ENCODE results near the gene TNFAIP6. TPM values are rescaled to one million over a fixed set of nuclear protein-coding genes. Genes with fewer than 3 reads are reported as not detected.

Gene TNFAIP6
- total RNA-seq, 3 donors from 2014 or later: 2.6 to 12.5 (median 5.3) TPM

DNA sequence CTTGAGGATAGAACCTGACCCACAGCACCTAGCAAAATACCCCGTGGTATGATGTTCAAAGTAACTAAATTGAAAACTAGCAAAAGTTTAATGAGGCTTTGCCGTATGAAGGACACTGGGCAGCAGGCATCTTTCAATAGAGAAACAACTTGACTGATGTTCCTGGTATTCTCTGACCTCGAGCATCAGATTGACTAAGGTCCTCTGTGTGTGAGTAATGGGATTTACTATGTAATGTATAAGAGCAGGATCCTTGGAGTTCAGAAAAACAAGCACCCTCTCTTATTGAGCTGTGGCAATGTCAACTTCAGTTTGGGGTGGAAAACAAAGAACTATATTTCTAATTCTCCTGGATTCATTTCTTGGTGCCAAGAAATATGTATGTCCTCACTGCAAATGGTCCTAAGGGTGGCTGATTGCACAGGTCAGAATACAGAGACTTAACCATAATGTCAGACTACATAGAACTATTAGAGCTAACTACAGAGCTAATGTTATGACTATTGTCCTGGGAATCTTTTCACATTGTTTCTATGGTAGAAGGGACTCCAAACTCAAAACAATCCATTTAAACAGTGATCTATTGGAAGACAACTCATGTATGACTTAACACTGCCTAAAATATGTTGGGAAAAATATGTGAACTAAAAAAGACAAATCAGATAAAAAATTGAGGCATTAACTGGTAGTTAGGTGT is 4.4 kb downstream of the TNFAIP6 start:
- intact Hi-C loops (cut with DNase I; ENCODE audit: low total_unique reads): no loop called here
- TF ChIP-seq POLR2AphosphoS5 (IDR thresholded peaks at IDR 0.05): no peak
- TF ChIP-seq, protein P1, sequence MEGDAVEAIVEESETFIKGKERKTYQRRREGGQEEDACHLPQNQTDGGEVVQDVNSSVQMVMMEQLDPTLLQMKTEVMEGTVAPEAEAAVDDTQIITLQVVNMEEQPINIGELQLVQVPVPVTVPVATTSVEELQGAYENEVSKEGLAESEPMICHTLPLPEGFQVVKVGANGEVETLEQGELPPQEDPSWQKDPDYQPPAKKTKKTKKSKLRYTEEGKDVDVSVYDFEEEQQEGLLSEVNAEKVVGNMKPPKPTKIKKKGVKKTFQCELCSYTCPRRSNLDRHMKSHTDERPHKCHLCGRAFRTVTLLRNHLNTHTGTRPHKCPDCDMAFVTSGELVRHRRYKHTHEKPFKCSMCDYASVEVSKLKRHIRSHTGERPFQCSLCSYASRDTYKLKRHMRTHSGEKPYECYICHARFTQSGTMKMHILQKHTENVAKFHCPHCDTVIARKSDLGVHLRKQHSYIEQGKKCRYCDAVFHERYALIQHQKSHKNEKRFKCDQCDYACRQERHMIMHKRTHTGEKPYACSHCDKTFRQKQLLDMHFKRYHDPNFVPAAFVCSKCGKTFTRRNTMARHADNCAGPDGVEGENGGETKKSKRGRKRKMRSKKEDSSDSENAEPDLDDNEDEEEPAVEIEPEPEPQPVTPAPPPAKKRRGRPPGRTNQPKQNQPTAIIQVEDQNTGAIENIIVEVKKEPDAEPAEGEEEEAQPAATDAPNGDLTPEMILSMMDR (IDR thresholded peaks at IDR 0.05): no peak
- TF ChIP-seq POLR2A (IDR thresholded peaks at IDR 0.05): no peak
- DNase-seq (ENCODE audit: low spot score in 2 of 2): no peak
- no peaks in the 10 kb centered on the region for H3K9me3 ChIP-seq
- no peak overlapping the region for H3K4me3 ChIP-seq
- no peak overlapping the region for H3K27ac ChIP-seq
- no peaks in the 10 kb centered on the region for H3K36me3 ChIP-seq
- H3K4me1 ChIP-seq: peaks cover 0 to 3% of the 10 kb centered on the region in 2 donors
- no peaks in the 10 kb centered on the region for H3K27me3 ChIP-seq

DNA sequence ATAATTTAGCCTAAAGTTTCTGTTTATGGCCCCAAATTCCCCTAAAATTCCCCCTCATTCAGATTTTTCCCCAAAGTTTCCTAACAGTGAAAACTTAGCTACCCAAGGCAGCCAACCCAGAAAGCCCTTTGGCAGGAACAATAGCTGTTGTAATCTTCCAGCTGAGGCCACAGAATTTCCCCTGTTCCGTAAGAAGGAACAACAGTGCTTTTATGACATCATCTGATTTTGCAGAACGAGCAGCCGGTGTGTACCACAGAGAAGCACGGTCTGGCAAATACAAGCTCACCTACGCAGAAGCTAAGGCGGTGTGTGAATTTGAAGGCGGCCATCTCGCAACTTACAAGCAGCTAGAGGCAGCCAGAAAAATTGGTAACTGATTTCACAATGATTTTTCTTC is 6.3 kb downstream of the TNFAIP6 start:
- Histone ChIP-seq H3K36me3 (no peaks in the 10 kb centered on the region), H3K27me3 (no peaks in the 10 kb centered on the region), H3K4me1 (peaks cover 0 to 3% of the 10 kb centered on the region in 2 donors), H3K4me3 (peak overlapping the region in 2 of 3 donors; percentile 12 to 37), H3K27ac (peak overlapping the region; percentile 51 to 52), H3K9me3 (peaks cover 2 to 3% of the 10 kb centered on the region in 2 donors)
- TF ChIP-seq POLR2A (IDR thresholded peaks at IDR 0.05) (no peak), POLR2AphosphoS5 (IDR thresholded peaks at IDR 0.05) (peak; percentile 37 to 66 (median 50))
- TF ChIP-seq, protein P1 (IDR thresholded peaks at IDR 0.05): no peak
- DNase-seq (ENCODE audit: low spot score in 2 of 2): peak in 1 of 2 donors; percentile 76
- intact Hi-C loops (cut with DNase I; ENCODE audit: low total_unique reads): loop anchor here (2.0 kb wide), 1 partner anchor 37 kb away; no protein-coding TSS in a partner anchor

DNA sequence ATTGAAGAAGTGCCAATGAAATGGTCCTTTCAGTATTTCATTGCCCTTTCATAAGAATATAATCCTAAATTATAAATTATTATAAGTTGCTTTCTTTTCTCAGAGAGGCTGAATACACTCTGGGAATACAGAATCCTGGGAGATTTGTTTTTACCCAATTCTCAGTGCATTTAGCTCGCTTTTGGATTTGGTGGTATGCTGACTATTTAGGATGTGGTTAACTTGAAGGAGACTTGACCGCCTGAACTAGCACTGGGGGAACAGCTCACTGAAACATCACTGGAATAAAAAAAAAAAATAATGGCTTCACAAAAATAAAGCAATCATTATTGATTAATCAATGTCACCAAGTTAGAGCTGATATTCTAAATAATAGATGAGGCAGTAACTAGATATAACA is 10.2 kb downstream of the TNFAIP6 start:
- Histone ChIP-seq H3K27me3 (no peaks in the 10 kb centered on the region), H3K27ac (no peak overlapping the region), H3K4me3 (no peak overlapping the region), H3K36me3 (no peaks in the 10 kb centered on the region), H3K9me3 (peaks cover 4 to 6% of the 10 kb centered on the region in 2 donors), H3K4me1 (peaks cover 0 to 3% of the 10 kb centered on the region in 2 donors)
- no peak for DNase-seq (ENCODE audit: low spot score in 2 of 2)
- intact Hi-C loops (cut with DNase I; ENCODE audit: low total_unique reads): no loop called here
- TF ChIP-seq POLR2AphosphoS5 (IDR thresholded peaks at IDR 0.05) (no peak), POLR2A (IDR thresholded peaks at IDR 0.05) (no peak)
- TF ChIP-seq, protein P1 (IDR thresholded peaks at IDR 0.05): no peak

DNA sequence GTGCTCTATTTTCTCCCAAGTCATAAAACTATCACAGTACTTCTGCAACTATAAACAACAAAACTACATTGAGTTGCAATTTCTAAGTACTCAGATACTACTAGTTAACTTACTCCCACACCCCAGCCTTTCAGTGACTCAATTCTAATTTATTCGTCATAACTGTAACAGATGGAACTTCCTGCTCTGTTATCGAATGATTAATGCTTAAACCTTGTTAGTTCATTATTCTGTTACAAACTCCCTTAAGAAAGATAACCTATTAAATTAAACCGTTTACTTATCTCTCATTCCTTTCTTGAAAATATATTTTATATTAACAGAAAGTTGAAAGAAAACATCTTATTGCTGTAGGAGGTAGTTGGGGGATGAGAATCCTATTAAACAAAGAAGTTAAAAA is 17.0 kb downstream of the TNFAIP6 start:
- Histone ChIP-seq H3K27ac (no peak overlapping the region), H3K4me1 (no peaks in the 10 kb centered on the region), H3K27me3 (no peaks in the 10 kb centered on the region), H3K36me3 (no peaks in the 10 kb centered on the region), H3K9me3 (no peaks in the 10 kb centered on the region), H3K4me3 (no peak overlapping the region)
- intact Hi-C loops (cut with DNase I; ENCODE audit: low total_unique reads): no loop called here
- no peak for DNase-seq (ENCODE audit: low spot score in 2 of 2)
- TF ChIP-seq POLR2AphosphoS5 (IDR thresholded peaks at IDR 0.05) (no peak), POLR2A (IDR thresholded peaks at IDR 0.05) (no peak)
- TF ChIP-seq, protein P1 (IDR thresholded peaks at IDR 0.05): no peak

DNA sequence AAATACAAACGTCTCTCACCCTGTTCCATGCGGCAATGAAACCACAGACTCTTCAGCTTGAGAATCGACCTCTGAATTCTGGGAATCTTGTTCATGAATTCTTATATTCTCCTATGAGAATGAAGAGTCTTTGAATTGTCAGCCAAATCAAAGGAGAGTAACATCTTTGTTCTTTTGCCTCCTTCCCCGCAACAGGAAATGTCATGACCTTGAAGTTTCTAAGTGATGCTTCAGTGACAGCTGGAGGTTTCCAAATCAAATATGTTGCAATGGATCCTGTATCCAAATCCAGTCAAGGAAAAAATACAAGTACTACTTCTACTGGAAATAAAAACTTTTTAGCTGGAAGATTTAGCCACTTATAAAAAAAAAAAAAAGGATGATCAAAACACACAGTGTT is 21.8 kb downstream of the TNFAIP6 start:
- no peaks in the 10 kb centered on the region for H3K27me3 ChIP-seq
- no peaks in the 10 kb centered on the region for H3K36me3 ChIP-seq
- no peak for DNase-seq (ENCODE audit: low spot score in 2 of 2)
- intact Hi-C loops (cut with DNase I; ENCODE audit: low total_unique reads): no loop called here
- H3K4me1 ChIP-seq: no peaks in the 10 kb centered on the region
- no peak overlapping the region for H3K27ac ChIP-seq
- TF ChIP-seq POLR2AphosphoS5 (IDR thresholded peaks at IDR 0.05) (no peak), POLR2A (IDR thresholded peaks at IDR 0.05) (no peak)
- TF ChIP-seq, protein P1 (IDR thresholded peaks at IDR 0.05): no peak
- no peak overlapping the region for H3K4me3 ChIP-seq
- no peaks in the 10 kb centered on the region for H3K9me3 ChIP-seq

Measured in breast epithelium (tissue), 4 donors.